LoVo (cell line): ENCODE data around the gene TRAPPC11.

Experiments used
- DNase-seq: peaks from one replicate; pipeline ENCODE4 v3.0.0-alpha.2; 2016; ENCODE audit warnings: low spot score

TRAPPC11 gene

GRCh38 chr4:183758061-183758757, 99.1 kb downstream of the TRAPPC11 start:
- no peak for DNase-seq

- DNase-seq, result no peak
These were observed 99.8 kb downstream of the TRAPPC11 start for GRCh38 chr4:183758758-183759447.

GRCh38 chr4:183760326-183760725, 101.2 kb downstream of the TRAPPC11 start:
- DNase-seq, result peak; percentile 17
